Measurements from ENCODE around the gene NR4A3. TPM values are rescaled to one million over a fixed set of nuclear protein-coding genes. Genes with fewer than 3 reads are reported as not detected.

The NR4A3 gene
- total and polyA plus RNA-seq, 9 of the 15 experiments (the other 6 are each of a cell fraction or from before 2014, with no cell fraction given), result 0.04 to 0.07 TPM; not detected in 7

DNA sequence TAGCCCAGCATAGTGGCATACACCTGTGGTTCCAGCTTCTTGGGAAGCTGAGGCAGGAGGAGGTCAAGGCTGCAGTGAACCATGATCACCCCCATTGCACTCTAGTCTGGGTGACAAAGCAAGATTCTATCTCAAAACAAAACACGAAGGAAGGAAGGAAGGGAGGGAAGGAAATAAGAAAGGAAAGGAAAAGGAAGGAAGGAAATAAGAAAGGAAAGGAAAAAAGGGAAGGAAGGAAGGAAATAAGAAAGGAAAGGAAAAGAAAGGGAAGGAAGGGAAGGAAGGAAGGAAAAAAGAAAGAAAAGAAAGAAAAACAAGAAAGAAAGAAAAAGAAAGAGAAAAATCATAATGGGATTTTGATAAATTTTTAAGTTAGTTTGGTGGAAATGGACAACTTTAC, 81.7 kb downstream of the NR4A3 start (continued):
- TF ChIP-seq, protein P1, sequence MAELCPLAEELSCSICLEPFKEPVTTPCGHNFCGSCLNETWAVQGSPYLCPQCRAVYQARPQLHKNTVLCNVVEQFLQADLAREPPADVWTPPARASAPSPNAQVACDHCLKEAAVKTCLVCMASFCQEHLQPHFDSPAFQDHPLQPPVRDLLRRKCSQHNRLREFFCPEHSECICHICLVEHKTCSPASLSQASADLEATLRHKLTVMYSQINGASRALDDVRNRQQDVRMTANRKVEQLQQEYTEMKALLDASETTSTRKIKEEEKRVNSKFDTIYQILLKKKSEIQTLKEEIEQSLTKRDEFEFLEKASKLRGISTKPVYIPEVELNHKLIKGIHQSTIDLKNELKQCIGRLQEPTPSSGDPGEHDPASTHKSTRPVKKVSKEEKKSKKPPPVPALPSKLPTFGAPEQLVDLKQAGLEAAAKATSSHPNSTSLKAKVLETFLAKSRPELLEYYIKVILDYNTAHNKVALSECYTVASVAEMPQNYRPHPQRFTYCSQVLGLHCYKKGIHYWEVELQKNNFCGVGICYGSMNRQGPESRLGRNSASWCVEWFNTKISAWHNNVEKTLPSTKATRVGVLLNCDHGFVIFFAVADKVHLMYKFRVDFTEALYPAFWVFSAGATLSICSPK (IDR thresholded peaks at IDR 0.05; ENCODE audit: borderline replicate concordance), result peak; percentile 65; the same call in 1 of the 2 replicates
- TF ChIP-seq DPF2 (IDR thresholded peaks at IDR 0.05) (peak; percentile 70), ESRRA (IDR thresholded peaks at IDR 0.05; ENCODE audit: borderline replicate concordance, low read depth) (no peak), MYBL2 (IDR thresholded peaks at IDR 0.05; ENCODE audit: low read depth) (no peak), MYBL2 (CRISPR knock-in tag; IDR thresholded peaks at IDR 0.05; ENCODE audit: borderline replicate concordance) (no peak), TAF15 (IDR thresholded peaks at IDR 0.05; ENCODE audit: low read depth, low read length) (no peak), C11orf30 (IDR thresholded peaks at IDR 0.05; ENCODE audit: low read depth) (peak; percentile 51), ZNF512 (tag; IDR thresholded peaks at IDR 0.05) (peak; percentile 86), THRAP3 (IDR thresholded peaks at IDR 0.05; ENCODE audit: borderline replicate concordance) (0 out of 2 replicates have a peak, but pooled peaks have one; percentile 48), TRIM24 (IDR thresholded peaks at IDR 0.05) (peak; percentile 68 to 72; a peak in 3 of 4 replicates), HDAC1 (IDR thresholded peaks at IDR 0.05) (0 out of 4 replicates have a peak, but pooled peaks of 1 of the 2 experiments have one; percentile 54), ELF1 (tag; IDR thresholded peaks at IDR 0.05) (no peak), CEBPB (tag; IDR thresholded peaks at IDR 0.05) (no peak), FOXM1 (IDR thresholded peaks at IDR 0.05; ENCODE audit: low read depth) (no peak), FOXM1 (CRISPR knock-in tag; IDR thresholded peaks at IDR 0.05; ENCODE audit: low read depth) (no peak), BRF1 (IDR thresholded peaks at IDR 0.05; ENCODE audit: borderline replicate concordance, extremely low read depth, insufficient read length) (no peak), ZNF140 (CRISPR knock-in tag; IDR thresholded peaks at IDR 0.05) (no peak), MTA3 (IDR thresholded peaks at IDR 0.05; ENCODE audit: borderline replicate concordance) (no peak), NR1H2 (CRISPR knock-in tag; IDR thresholded peaks at IDR 0.05) (no peak)
- TF ChIP-seq, protein P2, sequence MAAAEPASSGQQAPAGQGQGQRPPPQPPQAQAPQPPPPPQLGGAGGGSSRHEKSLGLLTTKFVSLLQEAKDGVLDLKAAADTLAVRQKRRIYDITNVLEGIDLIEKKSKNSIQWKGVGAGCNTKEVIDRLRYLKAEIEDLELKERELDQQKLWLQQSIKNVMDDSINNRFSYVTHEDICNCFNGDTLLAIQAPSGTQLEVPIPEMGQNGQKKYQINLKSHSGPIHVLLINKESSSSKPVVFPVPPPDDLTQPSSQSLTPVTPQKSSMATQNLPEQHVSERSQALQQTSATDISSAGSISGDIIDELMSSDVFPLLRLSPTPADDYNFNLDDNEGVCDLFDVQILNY (CRISPR knock-in tag; IDR thresholded peaks at IDR 0.05), result no peak
- TF ChIP-seq, protein P3, sequence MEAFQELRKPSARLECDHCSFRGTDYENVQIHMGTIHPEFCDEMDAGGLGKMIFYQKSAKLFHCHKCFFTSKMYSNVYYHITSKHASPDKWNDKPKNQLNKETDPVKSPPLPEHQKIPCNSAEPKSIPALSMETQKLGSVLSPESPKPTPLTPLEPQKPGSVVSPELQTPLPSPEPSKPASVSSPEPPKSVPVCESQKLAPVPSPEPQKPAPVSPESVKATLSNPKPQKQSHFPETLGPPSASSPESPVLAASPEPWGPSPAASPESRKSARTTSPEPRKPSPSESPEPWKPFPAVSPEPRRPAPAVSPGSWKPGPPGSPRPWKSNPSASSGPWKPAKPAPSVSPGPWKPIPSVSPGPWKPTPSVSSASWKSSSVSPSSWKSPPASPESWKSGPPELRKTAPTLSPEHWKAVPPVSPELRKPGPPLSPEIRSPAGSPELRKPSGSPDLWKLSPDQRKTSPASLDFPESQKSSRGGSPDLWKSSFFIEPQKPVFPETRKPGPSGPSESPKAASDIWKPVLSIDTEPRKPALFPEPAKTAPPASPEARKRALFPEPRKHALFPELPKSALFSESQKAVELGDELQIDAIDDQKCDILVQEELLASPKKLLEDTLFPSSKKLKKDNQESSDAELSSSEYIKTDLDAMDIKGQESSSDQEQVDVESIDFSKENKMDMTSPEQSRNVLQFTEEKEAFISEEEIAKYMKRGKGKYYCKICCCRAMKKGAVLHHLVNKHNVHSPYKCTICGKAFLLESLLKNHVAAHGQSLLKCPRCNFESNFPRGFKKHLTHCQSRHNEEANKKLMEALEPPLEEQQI (IDR thresholded peaks at IDR 0.05), result 0 out of 2 replicates have a peak, but pooled peaks have one; percentile 25
- TF ChIP-seq, protein P4, sequence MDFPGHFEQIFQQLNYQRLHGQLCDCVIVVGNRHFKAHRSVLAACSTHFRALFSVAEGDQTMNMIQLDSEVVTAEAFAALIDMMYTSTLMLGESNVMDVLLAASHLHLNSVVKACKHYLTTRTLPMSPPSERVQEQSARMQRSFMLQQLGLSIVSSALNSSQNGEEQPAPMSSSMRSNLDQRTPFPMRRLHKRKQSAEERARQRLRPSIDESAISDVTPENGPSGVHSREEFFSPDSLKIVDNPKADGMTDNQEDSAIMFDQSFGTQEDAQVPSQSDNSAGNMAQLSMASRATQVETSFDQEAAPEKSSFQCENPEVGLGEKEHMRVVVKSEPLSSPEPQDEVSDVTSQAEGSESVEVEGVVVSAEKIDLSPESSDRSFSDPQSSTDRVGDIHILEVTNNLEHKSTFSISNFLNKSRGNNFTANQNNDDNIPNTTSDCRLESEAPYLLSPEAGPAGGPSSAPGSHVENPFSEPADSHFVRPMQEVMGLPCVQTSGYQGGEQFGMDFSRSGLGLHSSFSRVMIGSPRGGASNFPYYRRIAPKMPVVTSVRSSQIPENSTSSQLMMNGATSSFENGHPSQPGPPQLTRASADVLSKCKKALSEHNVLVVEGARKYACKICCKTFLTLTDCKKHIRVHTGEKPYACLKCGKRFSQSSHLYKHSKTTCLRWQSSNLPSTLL (IDR thresholded peaks at IDR 0.05), result 0 out of 2 replicates have a peak, but pooled peaks have one; percentile 43
